ENCODE measurements around the gene CLEC16A.
A peak's percentile ranks its signal among the peaks of the same experiment; 100 is the strongest.

CLEC16A gene

GRCh38 chr16:11183035-11183812 lies 238.9 kb downstream of the CLEC16A start:
- no peak for DNase-seq

- no peak for DNase-seq
These were observed 239.6 kb downstream of the CLEC16A start for GRCh38 chr16:11183951-11184350.

GRCh38 chr16:11187522-11188023 lies 243.2 kb downstream of the CLEC16A start:
- DNase-seq = no peak

- DNase-seq = no peak
These were observed 244.7 kb downstream of the CLEC16A start for GRCh38 chr16:11188801-11189740.

GRCh38 chr16:11190588-11191560 lies 246.5 kb downstream of the CLEC16A start:
- DNase-seq = peak; percentile 32

- no peak for DNase-seq
These were observed 247.3 kb downstream of the CLEC16A start for GRCh38 chr16:11191665-11192064.

GRCh38 chr16:11193494-11193893 lies 249.1 kb downstream of the CLEC16A start:
- no peak for DNase-seq

- no peak for DNase-seq
These were observed 250.5 kb downstream of the CLEC16A start for GRCh38 chr16:11194913-11195312.

- DNase-seq = no peak
These were observed 252.0 kb downstream of the CLEC16A start for GRCh38 chr16:11196286-11196828.

GRCh38 chr16:11198375-11198774 lies 254.0 kb downstream of the CLEC16A start:
- no peak for DNase-seq

- no peak for DNase-seq
These were observed 254.5 kb downstream of the CLEC16A start for GRCh38 chr16:11198828-11199227.

GRCh38 chr16:11200592-11200991 lies 256.2 kb downstream of the CLEC16A start:
- peak; percentile 44 for DNase-seq

GRCh38 chr16:11201498-11202259 lies 257.3 kb downstream of the CLEC16A start:
- peak; percentile 69 for DNase-seq

- peak; percentile 30 for DNase-seq
These were observed 258.1 kb downstream of the CLEC16A start for GRCh38 chr16:11202260-11203091.

- DNase-seq = no peak
These were observed 258.8 kb downstream of the CLEC16A start for GRCh38 chr16:11203111-11203623.

- no peak for DNase-seq
These were observed 260.2 kb downstream of the CLEC16A start for GRCh38 chr16:11204513-11205047.

GRCh38 chr16:11205065-11205699 lies 260.8 kb downstream of the CLEC16A start:
- DNase-seq = no peak

- DNase-seq = no peak
These were observed 261.6 kb downstream of the CLEC16A start for GRCh38 chr16:11205754-11206581.

All from fibroblast of skin of back (primary cell).